ENCODE measurements around the gene SPRY4. TPM values are rescaled to one million over a fixed set of nuclear protein-coding genes. Genes with fewer than 3 reads are reported as not detected.

The SPRY4 gene
- total RNA-seq, 4 donors from 2014 or later: 15.4 to 29.0 (median 24.5) TPM

DNA sequence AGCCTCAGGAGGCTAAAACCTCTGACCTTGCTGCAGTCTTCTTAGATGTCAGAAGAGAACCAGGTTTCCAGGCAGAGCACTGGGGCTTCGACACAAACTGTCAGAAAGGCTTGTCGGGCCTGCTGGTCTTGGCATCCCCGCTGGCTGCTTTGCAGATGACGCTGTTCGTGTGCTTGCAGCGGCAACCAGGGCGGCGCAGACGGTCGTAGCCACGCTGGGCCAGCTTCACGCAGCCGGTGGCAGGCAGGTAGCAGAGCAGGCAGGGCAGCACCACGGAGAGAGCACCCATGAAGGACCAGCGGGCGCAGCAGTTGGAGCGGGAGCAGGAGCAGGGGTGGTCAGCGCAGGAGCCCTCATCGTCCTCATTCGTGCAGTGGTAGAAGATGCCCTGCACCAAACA, 10.7 kb downstream of the SPRY4 start:
- TF ChIP-seq POLR2A (IDR thresholded peaks at IDR 0.05; ENCODE audit: low read depth): no peak
- no peak for TF ChIP-seq POLR2AphosphoS5 (IDR thresholded peaks at IDR 0.05)
- TF ChIP-seq EP300 (IDR thresholded peaks at IDR 0.05): no peak
- no peak for TF ChIP-seq CTCF (IDR thresholded peaks at IDR 0.05)
- peak overlapping the region in 1 of 4 donors; percentile 3 for H3K4me3 ChIP-seq
- no peak for DNase-seq (ENCODE audit: extremely low spot score)
- intact Hi-C loops (cut with DNase I): loop anchor here (10.0 kb wide), 1 partner anchor 99 kb away; no protein-coding TSS in a partner anchor
- H3K27ac ChIP-seq (replicated peaks in 1 of 4): no peak overlapping the region
- peaks cover 57 to 65% (median 61%) of the 10 kb centered on the region in 4 donors for H3K4me1 ChIP-seq
- H3K9me3 ChIP-seq: no peaks in the 10 kb centered on the region
- WGBS: 86% methylated on average over 14 of the region's 20 CpGs
- no peaks in the 10 kb centered on the region for H3K27me3 ChIP-seq
- H3K36me3 ChIP-seq: peaks cover 0 to 54% (median 11%) of the 10 kb centered on the region in 4 donors

DNA sequence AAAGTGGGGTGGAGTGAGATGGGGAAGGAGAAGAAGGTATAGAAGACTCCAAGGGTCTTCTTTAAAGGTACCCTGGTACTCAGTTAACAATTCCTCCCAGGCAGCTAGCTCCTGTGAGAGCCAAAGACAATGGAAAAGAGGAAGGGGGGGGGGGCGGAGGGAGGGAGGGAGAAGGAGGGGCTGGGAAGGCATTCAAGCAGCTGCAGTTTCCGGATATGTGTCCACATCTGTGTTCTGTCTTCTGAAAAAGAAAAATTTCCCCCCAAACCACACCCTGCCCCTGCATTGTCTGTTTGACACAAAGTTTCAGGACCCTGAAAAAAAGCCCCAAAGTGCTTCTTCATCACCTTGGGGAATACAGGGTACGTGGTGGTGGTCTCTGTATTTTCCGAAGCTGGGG, 11.1 kb downstream of the SPRY4 start:
- H3K27ac ChIP-seq (replicated peaks in 1 of 4): no peak overlapping the region
- H3K36me3 ChIP-seq: peaks cover 0 to 58% (median 11%) of the 10 kb centered on the region in 4 donors

DNA sequence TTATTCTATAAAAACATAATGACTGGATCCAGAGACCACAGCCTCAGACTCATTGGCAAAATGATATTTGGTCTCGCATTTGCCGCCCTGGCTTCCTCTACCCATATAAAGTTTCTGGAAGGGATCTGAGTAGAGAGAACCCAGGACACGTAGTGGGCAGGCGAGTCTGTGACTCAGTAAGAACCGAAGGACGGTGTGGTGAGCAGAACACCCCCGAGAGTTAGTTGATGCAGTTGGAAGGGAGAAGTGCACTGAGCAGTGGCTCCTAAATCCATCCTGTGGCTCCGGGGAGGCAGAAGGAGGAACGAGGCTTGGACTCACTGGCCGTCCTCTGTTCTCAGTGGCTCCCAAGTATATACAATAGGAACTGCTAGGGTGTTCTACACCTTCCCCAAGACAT, 11.5 kb downstream of the SPRY4 start:
- Histone ChIP-seq H3K27ac (replicated peaks in 1 of 4) (no peak overlapping the region), H3K4me1 (peaks cover 50 to 58% (median 56%) of the 10 kb centered on the region in 4 donors), H3K4me3 (no peak overlapping the region), H3K36me3 (peaks cover 0 to 62% (median 11%) of the 10 kb centered on the region in 4 donors), H3K9me3 (no peaks in the 10 kb centered on the region), H3K27me3 (no peaks in the 10 kb centered on the region)
- intact Hi-C loops (cut with DNase I): loop anchor here (10.0 kb wide), 1 partner anchor 98 kb away; no protein-coding TSS in a partner anchor
- DNase-seq (ENCODE audit: extremely low spot score): no peak
- 87% methylated on average over 10 of the region's 10 CpGs for WGBS
- TF ChIP-seq POLR2A (IDR thresholded peaks at IDR 0.05; ENCODE audit: low read depth) (no peak), EP300 (IDR thresholded peaks at IDR 0.05) (no peak), CTCF (IDR thresholded peaks at IDR 0.05) (no peak), POLR2AphosphoS5 (IDR thresholded peaks at IDR 0.05) (no peak)

More for the DNA sequence above, 11.1 kb downstream of the SPRY4 start:
- 53% methylated on average over 4 of the region's 4 CpGs for WGBS
- H3K9me3 ChIP-seq: no peaks in the 10 kb centered on the region
- no peak for DNase-seq (ENCODE audit: extremely low spot score)
- peaks cover 53 to 61% (median 59%) of the 10 kb centered on the region in 4 donors for H3K4me1 ChIP-seq
- H3K27me3 ChIP-seq: no peaks in the 10 kb centered on the region
- intact Hi-C loops (cut with DNase I): loop anchor here (10.0 kb wide), 1 partner anchor 99 kb away; no protein-coding TSS in a partner anchor
- no peak overlapping the region for H3K4me3 ChIP-seq
- TF ChIP-seq CTCF (IDR thresholded peaks at IDR 0.05) (no peak), POLR2A (IDR thresholded peaks at IDR 0.05; ENCODE audit: low read depth) (no peak), POLR2AphosphoS5 (IDR thresholded peaks at IDR 0.05) (no peak), EP300 (IDR thresholded peaks at IDR 0.05) (no peak)

GRCh38 chr5:142312399-142312798, 12.4 kb downstream of the SPRY4 start:
- 89% methylated on average over 5 of the region's 5 CpGs for WGBS
- no peak overlapping the region for H3K27ac ChIP-seq (replicated peaks in 1 of 4)

More at GRCh38 chr5:142312399-142312798, 12.4 kb downstream of the SPRY4 start:
- Histone ChIP-seq H3K9me3 (no peaks in the 10 kb centered on the region), H3K4me1 (peaks cover 41 to 50% (median 48%) of the 10 kb centered on the region in 4 donors), H3K4me3 (no peak overlapping the region), H3K36me3 (peaks cover 0 to 68% (median 11%) of the 10 kb centered on the region in 4 donors), H3K27me3 (no peaks in the 10 kb centered on the region)
- intact Hi-C loops (cut with DNase I): loop anchor here (10.0 kb wide), 1 partner anchor 98 kb away; no protein-coding TSS in a partner anchor
- no peak for DNase-seq (ENCODE audit: extremely low spot score)
- no peak for TF ChIP-seq POLR2A (IDR thresholded peaks at IDR 0.05; ENCODE audit: low read depth)
- TF ChIP-seq CTCF (IDR thresholded peaks at IDR 0.05): no peak
- no peak for TF ChIP-seq EP300 (IDR thresholded peaks at IDR 0.05)
- no peak for TF ChIP-seq POLR2AphosphoS5 (IDR thresholded peaks at IDR 0.05)

Data from esophagus muscularis mucosa (tissue), 4 donors.